RCC 7860 (cell line): ENCODE measurements around the gene WNT3.

ENCODE experiments used
- DNase-seq: peaks from one replicate; pipeline ENCODE4 v3.0.0-alpha.2; 2015; ENCODE audit warnings: low spot score
- FAIRE-seq: peaks from 2 replicates; lab custom pipeline; 2012; peaks lifted over from hg19 to GRCh38; lab: Jason Lieb, UNC

WNT3 gene

GRCh38 chr17:46836500-46836899 lies 18.0 kb upstream of the WNT3 start:
- FAIRE-seq: no peak
- DNase-seq: no peak

- FAIRE-seq (no peak), DNase-seq (no peak)
These were observed 16.4 kb upstream of the WNT3 start for GRCh38 chr17:46834846-46835245.

GRCh38 chr17:46833840-46834208 lies 15.3 kb upstream of the WNT3 start:
- DNase-seq: no peak
- FAIRE-seq: no peak

GRCh38 chr17:46832945-46833839 lies 14.7 kb upstream of the WNT3 start:
- FAIRE-seq: no peak
- peak; percentile 29 for DNase-seq

- FAIRE-seq: no peak
These were observed 13.9 kb upstream of the WNT3 start for GRCh38 chr17:46832331-46832821.

GRCh38 chr17:46831573-46832330 lies 13.3 kb upstream of the WNT3 start:
- DNase-seq (no peak), FAIRE-seq (no peak)

More at GRCh38 chr17:46832331-46832821, 13.9 kb upstream of the WNT3 start:
- no peak for DNase-seq

GRCh38 chr17:46827274-46827673 lies 8.8 kb upstream of the WNT3 start:
- FAIRE-seq (no peak), DNase-seq (no peak)

GRCh38 chr17:46826116-46826515 lies 7.6 kb upstream of the WNT3 start:
- FAIRE-seq: no peak
- no peak for DNase-seq

GRCh38 chr17:46823657-46824056 lies 5.2 kb upstream of the WNT3 start:
- DNase-seq (no peak), FAIRE-seq (no peak)

GRCh38 chr17:46822388-46822921 lies 4.0 kb upstream of the WNT3 start:
- DNase-seq: no peak
- no peak for FAIRE-seq

- no peak for FAIRE-seq
- DNase-seq: no peak
These were observed 3.2 kb upstream of the WNT3 start for GRCh38 chr17:46821482-46822387.

- FAIRE-seq: no peak
- no peak for DNase-seq
These were observed 2.3 kb upstream of the WNT3 start for GRCh38 chr17:46820592-46821450.

- DNase-seq (no peak), FAIRE-seq (no peak)
These were observed 1.4 kb upstream of the WNT3 start for GRCh38 chr17:46819906-46820351.

GRCh38 chr17:46818929-46819859 lies 702 bp upstream of the WNT3 start:
- FAIRE-seq: no peak
- no peak for DNase-seq

GRCh38 chr17:46817901-46818209 lies 637 bp downstream of the WNT3 start:
- no peak for FAIRE-seq
- DNase-seq: no peak

GRCh38 chr17:46817151-46817900 lies 1.2 kb downstream of the WNT3 start:
- FAIRE-seq: no peak
- no peak for DNase-seq

- no peak for FAIRE-seq
- DNase-seq: no peak
These were observed 2.8 kb downstream of the WNT3 start for GRCh38 chr17:46815474-46816353.
